Stimulated activated CD4-positive, alpha-beta T cell treated with anti-CD3 and anti-CD28 coated beads, Interleukin-4, amount 100 ng/mL, for 48 hours (primary cell): Measurements from ENCODE around the gene ADCY5.
"Not testable (repeated sequence)": the region's sequence is repeated elsewhere in the genome, so short reads cannot be mapped to it uniquely, and the experiment has no call there.

ENCODE experiments used
- DNase-seq, 2 donors: peaks; one replicate each; pipeline ENCODE4 v3.0.0-alpha.2; 2020; ENCODE audit warnings: low read depth in 2 of 2

ADCY5 gene

DNA sequence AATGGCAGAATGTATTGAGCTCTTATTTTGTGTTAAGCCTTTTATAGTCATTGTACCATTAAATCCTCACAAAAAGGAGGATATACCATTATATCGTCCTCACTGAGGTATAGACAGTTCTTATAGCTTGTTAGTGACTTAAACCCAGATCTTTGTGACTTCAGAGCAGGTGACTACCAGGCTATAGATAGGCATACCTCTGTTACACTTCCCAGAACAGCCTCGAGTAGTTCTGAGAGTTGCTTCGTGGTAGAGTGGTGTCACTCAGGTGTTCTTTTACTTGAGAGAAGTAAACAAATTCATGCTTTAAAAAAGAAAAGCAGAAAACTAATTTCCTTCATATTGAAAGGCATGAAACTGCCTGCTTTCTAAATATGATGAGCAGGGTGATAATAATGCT lies 187.2 kb downstream of the ADCY5 start:
- no peak for DNase-seq

DNA sequence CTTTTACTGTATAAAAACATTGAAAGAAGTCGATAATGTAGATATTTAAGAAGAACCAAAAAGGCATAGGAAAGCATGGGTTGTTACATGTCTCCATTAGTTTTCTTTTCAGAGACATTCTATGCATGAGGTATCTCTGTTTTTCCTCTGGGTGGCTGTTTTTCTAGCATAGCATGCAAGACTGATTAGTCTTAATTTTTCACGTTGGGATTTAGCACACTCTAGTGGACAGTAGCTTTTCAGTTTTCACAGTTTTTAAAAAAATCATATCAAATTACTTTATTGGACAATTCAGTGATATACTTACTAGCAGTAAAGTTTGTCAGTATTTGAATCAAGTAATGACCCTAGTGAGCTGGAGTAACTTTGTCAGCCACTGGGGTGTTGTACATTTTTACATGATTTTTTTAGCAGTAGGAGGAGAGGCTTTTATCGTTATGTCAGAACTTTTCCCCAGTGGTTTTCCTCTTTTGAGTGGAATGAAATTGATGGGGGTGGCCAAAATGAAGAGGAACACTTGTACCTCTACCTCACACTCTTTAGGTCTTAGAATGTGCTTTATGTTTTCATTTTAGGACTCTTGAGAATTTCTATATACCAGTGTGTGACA lies 190.0 kb downstream of the ADCY5 start:
- no peak for DNase-seq

DNA sequence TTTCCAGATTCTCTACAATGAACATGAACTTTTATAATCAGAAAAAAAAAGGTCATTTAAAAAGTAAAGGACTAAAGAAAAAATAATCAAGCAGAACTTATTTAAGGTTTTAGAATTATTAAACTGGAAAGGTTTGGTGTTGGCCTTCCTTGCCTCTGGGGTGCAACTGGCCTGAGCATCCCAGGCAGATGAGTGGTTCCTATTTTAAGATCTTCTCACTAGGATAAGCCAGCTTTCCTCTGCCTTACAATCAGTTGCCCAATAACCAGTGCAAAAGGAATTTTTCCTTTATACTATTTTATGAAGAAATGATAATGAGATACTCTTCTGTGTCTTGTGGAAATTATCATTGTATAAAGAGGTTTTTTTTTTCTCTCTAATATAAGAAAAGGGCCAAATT lies 190.5 kb downstream of the ADCY5 start:
- DNase-seq: no peak

DNA sequence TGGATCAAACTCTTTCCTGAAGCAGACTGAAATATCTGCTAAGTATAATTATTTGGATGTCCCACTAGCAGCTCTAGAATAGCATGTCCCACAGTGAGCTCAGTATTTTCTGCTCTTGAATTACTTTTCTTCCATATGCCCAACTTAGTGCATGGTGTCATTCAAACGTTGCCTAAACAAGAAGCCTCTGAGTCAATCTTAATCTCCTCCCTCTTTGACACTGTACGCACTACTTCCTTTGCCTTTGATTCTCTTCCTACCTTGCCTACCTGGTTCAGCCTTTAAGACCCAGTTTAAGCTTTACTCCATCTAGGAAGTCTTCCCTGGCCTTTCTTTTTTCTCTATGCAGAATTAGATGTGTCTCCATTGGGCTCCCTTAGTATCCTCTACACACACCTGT lies 192.6 kb downstream of the ADCY5 start:
- no peak for DNase-seq

DNA sequence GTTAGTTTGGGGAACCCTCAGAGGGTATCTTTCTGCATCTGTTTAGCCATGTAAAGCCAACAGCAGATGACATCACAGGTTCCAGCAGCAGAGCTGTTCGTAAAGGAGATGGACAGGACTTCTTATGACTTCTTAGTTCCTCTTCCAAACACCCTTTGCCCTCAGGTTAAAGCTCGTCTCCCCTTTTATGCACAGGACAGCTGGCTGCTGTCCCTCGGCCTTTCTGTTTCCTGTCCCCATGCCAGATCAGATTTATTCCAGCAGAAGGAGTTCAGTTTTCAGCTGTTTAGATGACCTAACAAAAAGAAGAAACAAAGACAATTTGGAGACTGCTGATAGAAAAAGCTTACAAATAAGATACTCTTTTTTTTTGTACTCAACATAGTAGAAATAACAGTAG lies 202.0 kb downstream of the ADCY5 start:
- DNase-seq: no peak

DNA sequence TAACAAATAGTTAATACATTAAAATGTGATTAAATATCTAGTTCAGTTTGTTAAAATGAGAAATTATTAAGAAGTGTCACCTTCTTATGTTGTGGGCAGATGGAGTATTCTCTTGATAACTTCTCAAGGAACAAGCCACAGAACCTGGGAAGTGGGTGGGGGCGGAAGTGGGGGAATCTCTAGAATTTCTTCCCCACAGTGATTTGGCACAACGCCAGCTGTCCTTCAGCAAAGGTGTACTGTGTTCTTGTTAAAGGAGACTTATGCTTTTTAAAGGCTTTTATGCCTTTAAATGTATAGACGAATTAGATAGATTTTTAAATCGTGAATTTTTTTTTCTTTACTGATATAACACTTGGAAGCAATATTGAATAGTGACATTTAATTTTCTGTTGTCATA lies 204.8 kb downstream of the ADCY5 start:
- DNase-seq: peak in 1 of 2 donors; percentile 1

DNA sequence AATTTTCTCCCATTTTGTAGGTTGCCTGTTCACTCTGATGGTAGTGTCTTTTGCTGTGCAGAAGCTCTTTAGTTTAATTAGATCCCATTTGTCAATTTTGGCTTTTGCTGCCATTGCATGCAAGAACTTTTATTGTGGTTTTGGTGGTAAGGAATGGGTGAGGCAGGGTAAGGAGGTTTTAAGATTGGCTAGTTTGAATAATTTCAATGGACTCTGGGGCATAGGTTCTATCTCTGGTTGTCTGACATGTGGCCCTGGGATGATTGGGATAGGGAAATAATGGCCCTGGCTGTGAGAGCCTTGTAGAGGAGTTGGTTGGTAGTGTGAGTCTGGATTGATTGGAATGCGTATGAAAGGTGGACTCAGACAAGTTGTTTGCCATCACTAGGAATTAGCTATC lies 209.1 kb downstream of the ADCY5 start:
- no peak for DNase-seq

DNA sequence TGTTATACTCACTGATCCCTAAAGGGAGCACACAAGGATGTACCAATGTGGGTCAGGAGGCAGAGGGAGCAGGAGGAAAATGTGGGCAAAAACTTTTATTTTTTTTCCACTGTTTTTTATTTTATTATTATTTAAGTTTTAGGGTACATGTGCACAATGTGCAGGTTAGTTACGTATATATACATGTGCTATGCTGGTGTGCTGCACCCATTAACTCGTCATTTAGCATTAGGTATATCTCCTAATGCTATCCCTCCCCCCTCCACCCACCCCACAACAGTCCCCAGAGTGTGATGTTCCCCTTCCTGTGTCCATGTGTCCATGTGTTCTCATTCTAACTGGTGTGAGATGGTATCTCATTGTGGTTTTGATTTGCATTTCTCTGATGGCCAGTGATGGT lies 209.7 kb downstream of the ADCY5 start:
- DNase-seq: not testable (repeated sequence)

DNA sequence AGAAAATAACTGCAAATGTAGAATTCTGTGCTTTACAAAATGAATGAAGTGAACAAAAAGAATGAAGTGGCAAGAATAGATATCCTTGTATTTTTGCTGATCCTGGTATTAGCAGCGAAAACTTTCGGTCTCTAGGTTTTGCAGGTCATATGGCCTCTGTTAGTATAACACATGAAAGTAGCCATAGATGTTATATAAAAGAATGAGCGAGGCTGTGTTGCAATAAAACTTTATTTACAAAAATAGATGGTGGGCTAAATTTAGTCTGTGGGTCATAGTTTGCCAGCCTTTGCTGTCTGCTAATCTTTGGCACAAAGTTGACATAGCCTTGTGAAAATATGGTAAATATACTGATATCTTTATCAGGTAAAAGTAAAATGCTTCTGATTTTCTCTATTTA lies 212.0 kb downstream of the ADCY5 start:
- DNase-seq: no peak
